GM18520 (cell line): Measurements from ENCODE around the gene TPSD1.
"Not testable (repeated sequence)": the region's sequence is repeated elsewhere in the genome, so short reads cannot be mapped to it uniquely, and the experiment has no call there.

Source experiments
- ATAC-seq: cut with Tn5 transposase; IDR thresholded peaks from one replicate; pipeline ENCODE4 v1.9.1; 2021; ENCODE audit not compliant: unreplicated experiment

Gene TPSD1

GRCh38 chr16:1262210-1262845 lies 6.5 kb downstream of the TPSD1 start:
- ATAC-seq = no peak

- ATAC-seq = no peak
Measured at GRCh38 chr16:1262846-1263221, 7.0 kb downstream of the TPSD1 start.

GRCh38 chr16:1263591-1264344 lies 7.9 kb downstream of the TPSD1 start:
- ATAC-seq = no peak

- ATAC-seq = no peak
Measured at GRCh38 chr16:1264345-1265089, 8.6 kb downstream of the TPSD1 start.

- no peak for ATAC-seq
Measured at GRCh38 chr16:1265090-1265630, 9.3 kb downstream of the TPSD1 start.

- ATAC-seq = no peak
Measured at GRCh38 chr16:1265826-1266225, 10.0 kb downstream of the TPSD1 start.

GRCh38 chr16:1269418-1269817 lies 13.5 kb downstream of the TPSD1 start:
- ATAC-seq = not testable (repeated sequence)

GRCh38 chr16:1271380-1271723 lies 15.5 kb downstream of the TPSD1 start:
- ATAC-seq = no peak

GRCh38 chr16:1271724-1272413 lies 16.0 kb downstream of the TPSD1 start:
- ATAC-seq = not testable (repeated sequence)

- ATAC-seq = no peak
Measured at GRCh38 chr16:1272453-1273198, 16.8 kb downstream of the TPSD1 start.

GRCh38 chr16:1273816-1274215 lies 17.9 kb downstream of the TPSD1 start:
- no peak for ATAC-seq

- no peak for ATAC-seq
Measured at GRCh38 chr16:1274767-1275166, 18.9 kb downstream of the TPSD1 start.

- no peak for ATAC-seq
Measured at GRCh38 chr16:1275791-1276579, 20.1 kb downstream of the TPSD1 start.

- ATAC-seq = no peak
Measured at GRCh38 chr16:1276580-1276878, 20.7 kb downstream of the TPSD1 start.

GRCh38 chr16:1277151-1277598 lies 21.3 kb downstream of the TPSD1 start:
- ATAC-seq = no peak

- no peak for ATAC-seq
Measured at GRCh38 chr16:1277617-1278282, 21.9 kb downstream of the TPSD1 start.

GRCh38 chr16:1278477-1278876 lies 22.6 kb downstream of the TPSD1 start:
- ATAC-seq = no peak

GRCh38 chr16:1279081-1279944 lies 23.4 kb downstream of the TPSD1 start:
- ATAC-seq = no peak
